ENCODE results near the gene ORAI1.
"Not testable (repeated sequence)": the region's sequence is repeated elsewhere in the genome, so short reads cannot be mapped to it uniquely, and the experiment has no call there.

The ORAI1 gene

DNA sequence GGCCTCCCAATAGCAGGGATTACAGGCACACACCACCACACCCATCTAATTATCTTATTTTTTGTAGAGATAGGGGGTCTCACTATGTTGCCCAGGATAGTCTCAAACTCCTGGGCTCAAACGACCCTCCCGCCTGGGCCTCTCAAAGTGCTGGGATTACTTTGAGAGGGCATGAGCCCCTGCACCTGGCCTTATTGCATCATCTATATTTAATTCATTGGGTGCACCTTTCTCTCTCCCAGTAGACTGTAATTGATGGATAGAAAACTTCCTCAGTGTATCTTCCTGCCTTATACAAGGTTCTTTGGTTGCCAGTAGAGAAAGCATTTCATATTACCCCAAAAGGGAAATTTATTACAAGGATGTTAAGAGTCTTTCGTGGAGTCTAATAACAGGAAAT is 52.0 kb downstream of the ORAI1 start:
- H3K9me3 ChIP-seq (ENCODE audit: insufficient read depth, low read depth, low read length), result no peaks in the 10 kb centered on the region
- H3K36me3 ChIP-seq (ENCODE audit: insufficient read depth, low read depth, low read length), result no peaks in the 10 kb centered on the region
- H3K4me3 ChIP-seq (ENCODE audit: low read length), result no peak overlapping the region
- no peak overlapping the region for H3K9ac ChIP-seq (ENCODE audit: low read depth, low read length)
- no peaks in the 10 kb centered on the region for H3K4me1 ChIP-seq (ENCODE audit: insufficient read depth, low read length)
- H3K27ac ChIP-seq (ENCODE audit: low read length), result no peak overlapping the region
- no peaks in the 10 kb centered on the region for H3K27me3 ChIP-seq (ENCODE audit: insufficient read depth, low read length)

DNA sequence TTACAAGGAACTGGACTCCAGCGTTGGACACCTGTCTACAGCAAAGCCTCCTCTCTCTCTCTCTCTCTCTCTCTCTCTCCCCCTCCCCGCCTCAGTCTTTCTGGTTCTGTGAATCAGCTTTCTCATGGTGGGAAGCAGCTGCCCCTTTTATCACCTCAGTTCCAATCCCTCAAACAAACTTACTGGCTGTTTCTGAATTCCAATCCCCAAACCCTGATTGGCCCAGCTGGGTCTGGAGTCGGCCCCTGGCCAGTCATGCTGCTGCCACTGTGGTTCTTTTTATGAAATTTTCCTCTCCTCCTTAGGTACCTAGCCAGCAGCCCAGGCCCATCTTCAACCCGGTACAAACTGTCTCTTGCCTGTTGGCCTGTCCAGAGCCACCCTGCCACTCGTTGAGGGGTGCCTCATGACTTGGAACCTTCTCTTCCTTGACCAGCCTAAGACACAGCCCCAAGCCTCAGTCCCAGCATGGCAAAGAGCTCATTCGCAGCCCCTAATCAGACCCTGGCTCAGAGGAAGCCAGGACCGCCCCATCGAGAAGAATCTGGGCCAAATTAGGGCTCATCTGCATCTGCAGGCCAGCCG is 52.5 kb downstream of the ORAI1 start:
- Histone ChIP-seq H3K4me3 (ENCODE audit: low read length) (no peak overlapping the region), H3K9me3 (ENCODE audit: insufficient read depth, low read depth, low read length) (no peaks in the 10 kb centered on the region), H3K36me3 (ENCODE audit: insufficient read depth, low read depth, low read length) (no peaks in the 10 kb centered on the region), H3K9ac (ENCODE audit: low read depth, low read length) (no peak overlapping the region), H3K27me3 (ENCODE audit: insufficient read depth, low read length) (no peaks in the 10 kb centered on the region), H3K4me1 (ENCODE audit: insufficient read depth, low read length) (no peaks in the 10 kb centered on the region), H3K27ac (ENCODE audit: low read length) (no peak overlapping the region)

DNA sequence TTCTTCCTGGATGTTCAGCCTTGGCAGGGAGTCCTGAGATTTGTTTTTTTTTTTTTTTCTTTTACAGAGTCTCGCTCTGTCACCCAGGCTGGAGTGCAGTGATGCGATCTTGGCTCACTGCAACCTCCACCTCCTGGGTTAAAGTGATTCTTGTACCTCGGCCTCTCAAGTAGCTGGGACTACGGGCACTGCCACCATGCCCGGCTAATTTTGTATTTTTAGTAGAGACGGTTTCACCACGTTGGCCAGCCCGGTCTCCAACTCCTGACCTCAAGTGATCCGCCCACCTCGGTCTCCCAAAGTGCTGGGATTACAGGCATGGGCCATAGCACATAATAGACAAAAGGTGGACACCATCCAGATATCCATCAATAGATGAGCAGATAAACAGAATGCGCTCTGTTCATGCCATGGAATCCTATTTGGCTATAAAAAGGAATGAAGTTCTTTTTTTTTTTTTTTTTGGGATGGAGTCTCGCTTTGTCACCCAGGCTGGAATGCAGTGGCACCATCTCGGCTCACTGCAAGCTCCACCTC is 53.4 kb downstream of the ORAI1 start:
- not testable (repeated sequence) for H3K4me3 ChIP-seq (ENCODE audit: low read length); H3K9me3 ChIP-seq (ENCODE audit: insufficient read depth, low read depth, low read length); H3K36me3 ChIP-seq (ENCODE audit: insufficient read depth, low read depth, low read length); H3K9ac ChIP-seq (ENCODE audit: low read depth, low read length); H3K27me3 ChIP-seq (ENCODE audit: insufficient read depth, low read length); H3K4me1 ChIP-seq (ENCODE audit: insufficient read depth, low read length); H3K27ac ChIP-seq (ENCODE audit: low read length)

DNA sequence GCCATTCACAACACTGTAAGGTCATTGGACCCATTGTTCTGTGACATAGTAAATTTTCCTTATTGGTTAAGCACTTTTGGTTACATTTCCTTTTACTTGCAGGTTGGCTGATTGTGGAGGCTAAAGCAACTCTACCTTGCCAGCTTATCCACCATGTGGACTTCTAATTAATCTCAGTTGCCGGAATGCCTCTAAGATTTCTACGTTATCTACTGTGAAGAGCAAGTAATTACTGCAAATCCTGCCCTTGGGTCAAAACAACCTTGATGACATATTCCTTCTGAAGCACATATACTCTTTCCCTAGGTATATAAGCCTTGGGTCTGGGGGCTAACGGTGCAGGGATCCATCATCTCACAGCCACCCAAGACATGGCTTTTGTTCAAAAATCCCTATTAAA is 62.6 kb downstream of the ORAI1 start:
- Histone ChIP-seq H3K36me3 (ENCODE audit: insufficient read depth, low read depth, low read length) (no peaks in the 10 kb centered on the region), H3K4me3 (ENCODE audit: low read length) (no peak overlapping the region), H3K9ac (ENCODE audit: low read depth, low read length) (no peak overlapping the region), H3K27me3 (ENCODE audit: insufficient read depth, low read length) (no peaks in the 10 kb centered on the region), H3K4me1 (ENCODE audit: insufficient read depth, low read length) (peaks cover 4% of the 10 kb centered on the region), H3K9me3 (ENCODE audit: insufficient read depth, low read depth, low read length) (no peaks in the 10 kb centered on the region), H3K27ac (ENCODE audit: low read length) (no peak overlapping the region)

DNA sequence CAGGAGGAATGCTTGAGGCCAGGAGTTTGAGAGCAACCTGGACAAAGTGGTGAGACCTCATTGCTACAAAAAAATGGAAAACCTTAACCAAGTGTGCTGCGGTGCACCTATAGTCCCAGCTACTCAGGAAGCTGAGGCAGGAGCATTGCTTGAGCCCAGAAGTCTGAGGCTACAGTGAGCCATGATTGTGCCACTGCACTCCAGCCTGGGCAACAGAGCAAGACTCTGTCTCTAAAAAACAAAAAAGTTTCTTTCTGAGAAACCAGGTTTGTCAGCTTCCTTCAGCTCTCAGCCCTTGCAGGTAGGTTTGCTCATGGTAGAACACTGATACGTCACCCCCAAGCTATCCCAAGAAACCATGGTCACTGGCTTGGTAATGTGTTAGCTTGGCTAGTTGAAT is 63.1 kb downstream of the ORAI1 start:
- Histone ChIP-seq H3K4me3 (ENCODE audit: low read length) (no peak overlapping the region), H3K27ac (ENCODE audit: low read length) (no peak overlapping the region), H3K9ac (ENCODE audit: low read depth, low read length) (no peak overlapping the region), H3K4me1 (ENCODE audit: insufficient read depth, low read length) (peaks cover 4% of the 10 kb centered on the region), H3K36me3 (ENCODE audit: insufficient read depth, low read depth, low read length) (no peaks in the 10 kb centered on the region), H3K27me3 (ENCODE audit: insufficient read depth, low read length) (no peaks in the 10 kb centered on the region), H3K9me3 (ENCODE audit: insufficient read depth, low read depth, low read length) (no peaks in the 10 kb centered on the region)
